ENCODE results near the gene SNAP29. TPM values are rescaled to one million over a fixed set of nuclear protein-coding genes. Genes with fewer than 3 reads are reported as not detected.
"Not testable (repeated sequence)": the region's sequence is repeated elsewhere in the genome, so short reads cannot be mapped to it uniquely, and the experiment has no call there.

The SNAP29 gene
- total RNA-seq, result 11.5 TPM

DNA sequence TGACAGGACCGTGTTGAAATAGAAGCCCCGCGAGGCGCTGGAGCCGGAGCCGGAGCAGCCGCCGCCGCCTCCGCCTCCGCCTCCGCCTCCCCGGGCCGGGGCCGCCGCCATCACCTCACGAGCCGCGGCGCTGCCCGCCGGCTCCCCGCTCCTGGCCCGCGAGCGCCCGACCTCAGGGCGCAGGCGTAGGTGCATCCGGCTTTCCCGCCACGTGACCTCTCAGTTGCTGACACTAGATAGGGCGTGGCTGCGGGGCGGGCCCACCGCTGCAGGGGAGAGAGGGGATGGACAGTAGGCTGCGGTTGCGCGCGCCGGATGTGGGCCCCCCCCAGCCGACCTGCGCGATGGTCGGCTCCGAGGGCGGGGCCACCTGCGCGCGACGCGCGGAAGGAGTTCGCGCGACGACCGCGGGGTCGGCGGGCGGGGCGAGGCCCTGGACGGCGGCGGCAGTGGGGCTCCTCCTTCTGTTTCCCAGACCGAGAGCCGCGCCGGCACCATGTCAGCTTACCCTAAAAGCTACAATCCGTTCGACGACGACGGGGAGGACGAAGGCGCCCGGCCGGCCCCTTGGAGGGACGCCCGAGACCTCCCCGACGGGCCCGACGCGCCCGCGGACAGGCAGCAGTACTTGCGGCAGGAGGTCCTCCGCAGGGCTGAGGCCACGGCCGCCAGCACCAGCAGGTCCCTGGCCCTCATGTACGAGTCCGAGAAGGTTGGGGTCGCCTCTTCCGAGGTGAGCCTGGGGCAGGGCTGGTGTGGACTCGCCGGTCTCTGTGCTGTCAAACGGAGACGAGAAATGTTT lies at the start of gene SNAP29, which contains the start of gene PI4KA:
Gene SNAP29 (plus strand): TSS at position 393 of the 802 bp plus-strand sequence. CDS start 104 bp downstream, at position 497.
Gene PI4KA (minus strand): TSS at position 197 of the 802 bp plus-strand sequence. CDS start 86 bp downstream, at position 111.
- H3K27me3 ChIP-seq (ENCODE audit: insufficient read depth, low read length), result no peaks in the 10 kb centered on the region
- H3K4me3 ChIP-seq (ENCODE audit: low read length), result peak within 1 kb of the TSS; percentile 79
- H3K4me1 ChIP-seq (ENCODE audit: insufficient read depth, low read length), result peaks cover 69% of the 10 kb centered on the region
- no peaks in the 10 kb centered on the region for H3K9me3 ChIP-seq (ENCODE audit: low read depth, low read length)

DNA sequence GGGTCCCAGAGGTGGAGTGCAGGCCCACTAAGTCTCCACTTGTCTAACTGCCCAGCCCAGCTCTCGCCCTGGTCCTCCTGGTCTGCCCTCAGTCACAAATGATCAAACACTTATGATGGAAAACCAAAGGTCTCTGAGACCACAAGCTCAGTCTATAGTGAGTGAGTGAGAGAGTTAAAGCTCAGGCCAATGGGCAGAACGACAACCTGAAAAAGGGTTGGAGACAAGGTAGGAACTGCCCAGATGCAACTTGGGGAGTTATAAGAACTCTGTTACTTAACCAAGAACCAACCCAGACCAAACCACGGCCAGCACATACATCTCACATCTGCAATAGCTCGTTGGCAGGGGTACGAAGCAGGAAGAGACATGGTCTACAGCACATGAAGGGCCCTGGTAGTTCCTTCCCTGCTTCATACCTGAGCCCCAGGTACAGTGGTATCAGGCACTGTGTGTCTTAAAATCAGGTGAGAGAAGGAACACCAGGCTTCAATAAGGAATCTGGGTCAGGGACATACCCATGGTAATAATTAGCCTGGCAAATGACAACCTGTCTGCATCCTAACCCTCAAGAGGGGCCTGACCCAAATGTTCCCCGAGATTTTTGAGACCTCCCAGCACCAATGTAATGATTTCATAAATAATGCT lies 49.1 kb upstream of the SNAP29 start:
- no peaks in the 10 kb centered on the region for H3K27me3 ChIP-seq (ENCODE audit: insufficient read depth, low read length)
- H3K4me1 ChIP-seq (ENCODE audit: insufficient read depth, low read length), result no peaks in the 10 kb centered on the region
- no peak overlapping the region for H3K4me3 ChIP-seq (ENCODE audit: low read length)
- no peaks in the 10 kb centered on the region for H3K9me3 ChIP-seq (ENCODE audit: low read depth, low read length)

DNA sequence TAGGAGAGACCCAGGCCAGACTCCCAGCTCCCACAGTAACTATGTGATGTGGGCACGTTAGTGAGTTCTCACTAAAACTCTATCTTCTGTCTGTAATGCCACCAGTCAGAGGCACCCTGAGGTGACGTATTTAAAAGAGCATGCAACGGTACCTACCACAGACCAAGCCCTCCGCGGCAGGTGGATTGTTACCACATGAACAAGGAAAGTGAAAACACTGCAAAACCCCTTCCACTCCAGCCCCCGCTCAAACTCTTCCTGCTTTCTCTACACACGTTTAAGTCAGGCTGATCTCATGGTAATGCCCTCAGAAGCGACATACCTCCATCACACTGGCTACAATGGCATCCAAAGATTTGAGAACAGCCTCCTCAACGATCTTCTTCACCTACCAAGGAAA lies 48.2 kb upstream of the SNAP29 start:
- no peaks in the 10 kb centered on the region for H3K4me1 ChIP-seq (ENCODE audit: insufficient read depth, low read length)
- H3K9me3 ChIP-seq (ENCODE audit: low read depth, low read length), result no peaks in the 10 kb centered on the region
- H3K4me3 ChIP-seq (ENCODE audit: low read length), result no peak overlapping the region
- no peaks in the 10 kb centered on the region for H3K27me3 ChIP-seq (ENCODE audit: insufficient read depth, low read length)

DNA sequence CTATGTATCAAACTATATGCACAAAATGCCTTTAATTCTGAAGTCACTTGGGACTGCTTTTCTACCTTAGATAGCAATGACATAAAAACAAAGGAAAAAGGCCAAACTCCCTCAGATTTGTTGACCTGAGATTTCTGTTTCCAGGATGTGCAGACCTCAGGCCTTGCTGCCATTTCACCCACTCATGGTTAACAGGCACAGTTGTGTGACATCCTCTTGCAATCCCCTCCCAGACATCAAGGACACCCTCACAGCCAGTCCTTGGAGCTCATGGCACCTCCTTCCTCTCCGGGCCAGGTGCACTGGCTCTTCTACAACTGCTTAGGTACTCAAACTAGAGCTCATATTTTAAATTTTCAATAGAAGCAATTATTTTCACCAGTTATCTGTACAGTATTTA lies 47.6 kb upstream of the SNAP29 start:
- H3K9me3 ChIP-seq (ENCODE audit: low read depth, low read length), result no peaks in the 10 kb centered on the region
- H3K27me3 ChIP-seq (ENCODE audit: insufficient read depth, low read length), result no peaks in the 10 kb centered on the region
- H3K4me3 ChIP-seq (ENCODE audit: low read length), result no peak overlapping the region
- H3K4me1 ChIP-seq (ENCODE audit: insufficient read depth, low read length), result no peaks in the 10 kb centered on the region

DNA sequence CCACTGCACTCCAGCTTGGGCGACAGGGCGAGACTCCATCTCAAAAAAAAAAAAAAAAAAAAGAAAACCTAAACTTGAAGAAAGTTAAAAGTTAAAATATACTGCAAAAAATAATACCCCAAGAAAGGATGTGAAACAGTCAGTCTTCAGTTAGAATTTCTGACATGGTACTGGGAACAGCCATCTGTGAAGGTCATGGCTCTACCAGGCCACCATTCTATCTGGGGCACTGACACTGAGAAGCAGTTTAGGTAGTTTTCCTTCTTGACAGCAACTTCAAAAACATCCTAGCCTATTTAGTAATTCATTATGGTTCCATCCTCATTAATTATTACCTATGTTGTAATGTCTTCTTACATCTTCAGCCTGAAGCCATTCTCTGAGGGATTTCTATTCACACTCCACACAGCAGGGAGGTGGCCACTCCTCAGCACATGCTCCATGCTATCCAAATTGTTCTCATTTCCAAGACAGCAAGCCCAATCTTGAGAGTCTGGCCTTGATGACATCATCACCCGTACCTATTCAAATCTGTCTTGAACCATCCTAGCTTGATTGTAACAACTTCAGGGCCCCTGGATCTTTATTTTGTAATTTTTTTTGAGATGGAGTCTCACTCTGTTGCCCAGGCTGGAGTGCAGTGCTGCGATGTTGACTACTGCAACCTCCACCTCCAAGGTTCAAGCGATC lies 46.7 kb upstream of the SNAP29 start:
- Histone ChIP-seq H3K9me3 (ENCODE audit: low read depth, low read length) (no peaks in the 10 kb centered on the region), H3K4me3 (ENCODE audit: low read length) (no peak overlapping the region), H3K27me3 (ENCODE audit: insufficient read depth, low read length) (no peaks in the 10 kb centered on the region), H3K4me1 (ENCODE audit: insufficient read depth, low read length) (no peaks in the 10 kb centered on the region)

DNA sequence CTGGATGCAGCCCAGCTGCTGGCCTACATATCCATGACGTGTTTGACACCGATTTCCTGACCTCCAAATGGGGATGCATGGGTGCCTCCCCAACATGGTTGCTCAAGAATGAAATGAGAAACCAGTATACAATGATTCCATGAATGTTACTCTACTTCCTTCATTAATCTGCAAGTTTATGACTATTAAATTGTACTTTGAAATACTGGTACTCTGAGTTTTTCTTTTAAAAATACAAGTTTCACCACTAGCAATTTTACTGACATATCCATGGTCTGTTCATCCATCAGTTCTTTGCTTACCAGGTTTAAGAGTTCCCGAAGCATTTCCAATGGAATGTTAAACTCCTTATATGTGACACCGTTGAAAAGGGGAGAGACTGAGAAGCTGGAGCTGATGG lies 45.8 kb upstream of the SNAP29 start:
- Histone ChIP-seq H3K9me3 (ENCODE audit: low read depth, low read length) (no peaks in the 10 kb centered on the region), H3K4me1 (ENCODE audit: insufficient read depth, low read length) (no peaks in the 10 kb centered on the region), H3K4me3 (ENCODE audit: low read length) (no peak overlapping the region), H3K27me3 (ENCODE audit: insufficient read depth, low read length) (no peaks in the 10 kb centered on the region)

DNA sequence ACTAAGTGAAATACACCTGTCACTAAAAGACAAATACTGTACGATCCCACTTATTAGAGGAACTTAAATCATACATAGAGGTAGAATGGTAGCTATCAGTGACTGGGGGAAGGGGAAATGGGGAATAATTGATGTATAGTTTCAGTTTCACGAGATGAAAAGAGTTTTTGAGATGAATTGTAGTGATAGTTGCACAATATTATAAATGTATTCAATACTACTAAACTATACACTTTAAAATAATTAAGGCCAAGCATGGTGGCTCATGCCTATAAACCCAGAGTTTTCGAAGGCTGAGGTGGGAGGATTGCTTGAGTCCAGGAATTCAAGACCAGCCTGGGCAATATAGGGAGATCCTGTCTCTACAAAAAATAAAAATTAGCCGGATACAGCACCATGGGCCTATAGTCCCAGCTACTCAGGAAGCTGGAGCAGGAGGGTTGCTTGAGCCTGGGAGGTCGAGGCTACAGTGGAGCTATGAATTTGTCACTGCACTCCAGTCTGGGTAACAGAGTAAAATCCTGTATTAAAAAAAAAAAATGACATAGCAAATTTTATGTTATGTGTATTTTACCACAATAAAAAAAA lies 44.5 kb upstream of the SNAP29 start:
- Histone ChIP-seq H3K27me3 (ENCODE audit: insufficient read depth, low read length) (no peaks in the 10 kb centered on the region), H3K4me1 (ENCODE audit: insufficient read depth, low read length) (no peaks in the 10 kb centered on the region), H3K4me3 (ENCODE audit: low read length) (no peak overlapping the region), H3K9me3 (ENCODE audit: low read depth, low read length) (no peaks in the 10 kb centered on the region)

DNA sequence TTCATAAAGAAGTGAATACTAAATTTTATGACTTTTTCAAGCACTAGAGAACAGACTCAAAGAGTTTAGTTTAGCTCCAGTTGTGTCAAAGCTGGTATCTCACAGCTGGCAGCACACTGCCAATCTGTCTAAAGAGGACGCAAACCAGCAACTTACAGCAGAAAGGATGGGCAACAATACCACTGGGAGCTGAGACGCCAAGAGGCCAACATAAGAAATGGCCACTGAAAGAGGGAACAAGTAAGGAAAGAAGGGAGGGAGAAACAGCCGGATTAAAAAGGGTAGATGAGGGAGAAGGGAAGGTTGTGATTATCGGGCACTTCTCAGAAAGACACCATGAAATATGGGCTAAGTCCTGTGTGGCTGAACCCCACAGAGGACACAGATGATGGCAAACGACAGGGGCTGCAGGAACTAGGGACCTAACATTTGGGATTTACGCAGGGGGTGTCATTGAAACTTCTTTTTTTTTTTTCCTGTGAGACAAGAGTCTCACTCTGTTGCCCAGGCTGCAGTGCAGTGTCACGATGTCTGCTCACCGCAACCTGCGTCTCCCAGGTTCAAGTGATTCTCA lies 43.2 kb upstream of the SNAP29 start:
- no peaks in the 10 kb centered on the region for H3K4me1 ChIP-seq (ENCODE audit: insufficient read depth, low read length)
- H3K27me3 ChIP-seq (ENCODE audit: insufficient read depth, low read length), result no peaks in the 10 kb centered on the region
- no peak overlapping the region for H3K4me3 ChIP-seq (ENCODE audit: low read length)
- H3K9me3 ChIP-seq (ENCODE audit: low read depth, low read length), result no peaks in the 10 kb centered on the region

DNA sequence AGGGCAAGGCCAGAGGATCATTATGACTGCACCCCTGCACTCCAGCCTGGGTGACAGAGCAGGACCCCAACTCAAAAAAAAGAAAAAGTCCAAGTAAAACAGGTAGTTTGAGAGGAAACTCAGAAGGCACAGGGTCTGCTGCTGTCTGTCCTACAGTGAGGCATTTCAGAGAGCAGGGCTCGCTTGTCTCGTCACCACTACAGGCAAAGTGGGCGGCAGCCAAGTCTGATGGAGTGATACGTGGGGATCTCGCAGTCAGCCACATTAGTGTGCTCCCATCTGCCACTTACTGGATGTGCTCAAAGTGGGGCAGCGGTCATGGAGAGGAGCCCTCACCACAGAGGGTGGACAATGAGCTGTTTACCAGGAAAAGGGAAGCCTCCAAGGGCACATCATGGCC lies 42.2 kb upstream of the SNAP29 start:
- Histone ChIP-seq H3K9me3 (ENCODE audit: low read depth, low read length) (no peaks in the 10 kb centered on the region), H3K4me1 (ENCODE audit: insufficient read depth, low read length) (no peaks in the 10 kb centered on the region), H3K4me3 (ENCODE audit: low read length) (no peak overlapping the region), H3K27me3 (ENCODE audit: insufficient read depth, low read length) (no peaks in the 10 kb centered on the region)

DNA sequence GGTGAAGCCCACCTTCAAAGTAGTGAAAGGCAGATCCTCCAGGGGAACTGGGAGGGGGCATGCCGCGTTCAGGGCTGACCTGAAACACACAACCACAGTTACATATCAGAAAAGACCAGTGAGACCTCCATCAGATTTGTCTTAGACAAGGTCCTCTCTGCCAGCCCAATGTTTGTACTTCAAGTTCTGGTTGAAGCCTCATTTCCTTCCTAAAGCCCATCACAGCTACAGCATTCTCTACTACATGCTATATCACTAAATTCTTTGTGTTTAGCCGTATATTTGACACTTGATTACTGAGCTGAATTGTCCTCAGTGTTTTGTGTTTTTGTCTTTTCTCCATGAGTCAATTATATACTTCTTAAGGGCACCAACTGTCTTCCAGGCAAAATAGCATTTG lies 40.3 kb upstream of the SNAP29 start:
- Histone ChIP-seq H3K4me1 (ENCODE audit: insufficient read depth, low read length) (no peaks in the 10 kb centered on the region), H3K4me3 (ENCODE audit: low read length) (no peak overlapping the region), H3K9me3 (ENCODE audit: low read depth, low read length) (no peaks in the 10 kb centered on the region), H3K27me3 (ENCODE audit: insufficient read depth, low read length) (no peaks in the 10 kb centered on the region)

DNA sequence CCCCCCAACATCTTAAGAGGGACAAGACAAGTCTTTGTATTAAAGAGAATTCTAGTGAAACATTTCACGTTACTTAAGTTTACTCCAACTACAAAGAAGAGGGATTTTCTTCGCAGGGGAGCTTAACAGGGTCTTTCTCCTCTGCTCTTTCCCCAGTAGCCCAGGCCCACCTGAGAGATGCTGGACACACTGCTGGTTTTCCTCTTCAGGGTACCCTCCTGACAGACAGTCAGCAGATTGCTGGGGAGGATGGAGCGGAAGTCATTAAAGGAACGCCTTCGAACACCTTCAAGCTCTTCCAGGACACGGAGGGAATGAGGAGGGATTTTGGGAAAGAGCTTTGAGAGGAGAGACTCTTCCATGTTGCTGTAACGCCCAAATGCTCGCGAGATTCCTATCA lies 39.3 kb upstream of the SNAP29 start:
- Histone ChIP-seq H3K4me3 (ENCODE audit: low read length) (no peak overlapping the region), H3K4me1 (ENCODE audit: insufficient read depth, low read length) (no peaks in the 10 kb centered on the region), H3K9me3 (ENCODE audit: low read depth, low read length) (no peaks in the 10 kb centered on the region), H3K27me3 (ENCODE audit: insufficient read depth, low read length) (no peaks in the 10 kb centered on the region)

DNA sequence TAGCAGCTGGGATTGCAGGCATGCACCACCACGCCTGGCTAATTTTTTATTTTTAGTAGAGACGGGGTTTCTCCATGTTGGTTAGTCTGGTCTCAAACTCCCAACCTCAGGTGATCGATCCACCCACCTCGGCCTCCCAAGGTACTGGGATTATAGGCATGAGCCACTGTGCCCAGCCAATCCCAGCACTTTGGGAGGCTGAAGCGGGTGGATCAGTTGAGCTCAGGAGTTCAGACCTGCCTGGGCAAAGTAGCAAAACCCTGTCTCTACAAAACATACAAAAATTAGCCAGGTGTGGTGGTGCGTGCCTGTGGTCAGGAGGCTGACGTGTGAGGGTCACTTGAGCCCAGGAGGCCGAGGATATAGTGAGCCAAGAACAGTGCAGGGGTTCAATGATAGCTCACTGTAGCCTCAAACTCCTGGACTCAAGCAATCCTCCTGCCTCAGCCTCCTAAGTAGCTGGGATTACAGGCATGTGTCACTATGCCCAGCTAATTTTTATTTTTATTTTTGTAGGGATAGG lies 37.0 kb upstream of the SNAP29 start:
- not testable (repeated sequence) for H3K4me1 ChIP-seq (ENCODE audit: insufficient read depth, low read length); H3K9me3 ChIP-seq (ENCODE audit: low read depth, low read length); H3K4me3 ChIP-seq (ENCODE audit: low read length); H3K27me3 ChIP-seq (ENCODE audit: insufficient read depth, low read length)

DNA sequence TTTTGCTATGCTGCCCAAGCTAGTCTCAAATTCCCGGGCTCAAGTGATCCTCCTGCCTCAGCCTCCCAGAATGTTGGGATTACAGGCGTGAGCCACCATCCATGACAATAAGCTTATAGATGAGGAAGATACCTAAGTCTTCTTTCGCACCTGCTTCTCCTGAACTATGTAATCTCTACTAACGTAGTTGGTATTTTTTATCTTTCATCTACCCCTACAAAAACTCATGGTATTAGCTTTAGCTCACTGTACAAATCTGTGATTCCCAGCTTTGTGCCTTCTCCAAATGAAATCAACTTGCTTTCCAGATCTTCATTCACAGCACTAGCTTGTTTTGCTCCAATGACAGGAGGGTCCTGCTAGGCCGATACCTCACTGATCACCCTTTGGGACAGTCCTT lies 36.6 kb upstream of the SNAP29 start:
- H3K4me1 ChIP-seq (ENCODE audit: insufficient read depth, low read length), result no peaks in the 10 kb centered on the region
- no peaks in the 10 kb centered on the region for H3K27me3 ChIP-seq (ENCODE audit: insufficient read depth, low read length)
- no peaks in the 10 kb centered on the region for H3K9me3 ChIP-seq (ENCODE audit: low read depth, low read length)
- no peak overlapping the region for H3K4me3 ChIP-seq (ENCODE audit: low read length)

DNA sequence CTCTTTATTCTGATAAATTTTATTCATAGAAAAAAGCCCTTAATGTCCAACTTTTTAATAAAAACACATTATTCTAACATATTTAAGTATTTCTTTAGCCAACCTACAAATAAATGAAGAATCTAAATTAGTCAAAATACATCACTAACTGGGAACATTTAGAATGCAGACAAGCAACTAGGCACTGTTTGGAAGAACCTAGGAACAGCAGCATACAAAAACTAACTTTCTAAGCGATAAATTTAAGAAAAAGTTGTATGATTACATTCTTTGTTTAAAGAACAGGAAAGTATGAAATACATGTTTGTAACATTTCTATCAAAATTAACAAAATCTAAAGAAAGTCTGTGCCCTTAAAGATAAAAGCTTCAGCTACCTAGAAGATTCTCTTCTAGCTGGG lies 35.5 kb upstream of the SNAP29 start:
- no peaks in the 10 kb centered on the region for H3K4me1 ChIP-seq (ENCODE audit: insufficient read depth, low read length)
- H3K9me3 ChIP-seq (ENCODE audit: low read depth, low read length), result no peaks in the 10 kb centered on the region
- no peaks in the 10 kb centered on the region for H3K27me3 ChIP-seq (ENCODE audit: insufficient read depth, low read length)
- no peak overlapping the region for H3K4me3 ChIP-seq (ENCODE audit: low read length)

DNA sequence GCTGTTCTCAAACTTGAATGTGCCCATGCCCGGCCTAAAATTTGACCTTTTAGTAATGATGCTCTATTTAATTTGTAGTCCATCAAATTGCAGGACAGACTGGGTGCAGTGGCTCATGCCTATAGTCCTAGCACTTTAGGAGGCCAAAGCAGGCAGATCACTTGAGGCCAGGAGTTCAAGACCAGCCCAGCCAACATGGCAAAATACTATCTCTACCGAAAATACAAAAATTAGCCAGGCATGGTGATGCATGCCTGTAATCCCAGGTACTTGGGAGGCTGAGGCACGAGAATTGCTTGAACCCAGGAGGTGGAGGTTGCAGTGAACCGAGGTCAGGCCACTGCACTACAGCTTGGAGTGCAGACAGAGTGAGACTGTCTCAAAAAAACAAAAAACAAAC lies 33.6 kb upstream of the SNAP29 start:
- H3K4me3 ChIP-seq (ENCODE audit: low read length); H3K27me3 ChIP-seq (ENCODE audit: insufficient read depth, low read length); H3K9me3 ChIP-seq (ENCODE audit: low read depth, low read length); H3K4me1 ChIP-seq (ENCODE audit: insufficient read depth, low read length): not testable (repeated sequence)

All from mononuclear cell (primary cell).